Dedifferentiated amniotic fluid mesenchymal stem cell (primary cell): Measurements from ENCODE around the gene HGD.
"Not testable (repeated sequence)": the region's sequence is repeated elsewhere in the genome, so short reads cannot be mapped to it uniquely, and the experiment has no call there.

Experiments
- DNase-seq: peaks from one replicate; pipeline ENCODE4 v3.0.0-alpha.2; 2016; ENCODE audit errors: extremely low spot score

HGD gene

GRCh38 chr3:120682095-120682681 lies at the start of gene HGD:
TSS of gene HGD (minus strand) at chr3:120682239. CDS start at chr3:120682111, 128 bp downstream.
- DNase-seq, result no peak

- no peak for DNase-seq
Observed at GRCh38 chr3:120730576-120731542, 48.8 kb upstream of the HGD start.

GRCh38 chr3:120726791-120727190 lies 44.8 kb upstream of the HGD start:
- DNase-seq, result no peak

GRCh38 chr3:120719167-120719834 lies 37.3 kb upstream of the HGD start:
- not testable (repeated sequence) for DNase-seq

GRCh38 chr3:120713262-120713661 lies 31.2 kb upstream of the HGD start:
- no peak for DNase-seq

- no peak for DNase-seq
Observed at GRCh38 chr3:120710369-120710768, 28.3 kb upstream of the HGD start.

GRCh38 chr3:120708408-120708807 lies 26.4 kb upstream of the HGD start:
- no peak for DNase-seq

GRCh38 chr3:120706950-120707349 lies 24.9 kb upstream of the HGD start:
- no peak for DNase-seq

GRCh38 chr3:120705884-120706582 lies 24.0 kb upstream of the HGD start:
- no peak for DNase-seq

GRCh38 chr3:120699333-120699732 lies 17.3 kb upstream of the HGD start:
- DNase-seq, result no peak

GRCh38 chr3:120693439-120694171 lies 11.6 kb upstream of the HGD start:
- peak; percentile 67 for DNase-seq

GRCh38 chr3:120689395-120689794 lies 7.4 kb upstream of the HGD start:
- DNase-seq, result no peak

- DNase-seq, result peak; percentile 75
Observed at GRCh38 chr3:120688121-120688520, 6.1 kb upstream of the HGD start.

GRCh38 chr3:120685411-120685810 lies 3.4 kb upstream of the HGD start:
- no peak for DNase-seq

- DNase-seq, result no peak
Observed at GRCh38 chr3:120684896-120685295, 2.9 kb upstream of the HGD start.

- DNase-seq, result no peak
Observed at GRCh38 chr3:120683671-120684301, 1.7 kb upstream of the HGD start.

GRCh38 chr3:120683213-120683612 lies 1.2 kb upstream of the HGD start:
- no peak for DNase-seq

- no peak for DNase-seq
Observed at GRCh38 chr3:120681506-120682038, 467 bp downstream of the HGD start.

GRCh38 chr3:120681018-120681417 lies 1.0 kb downstream of the HGD start:
- DNase-seq, result no peak

GRCh38 chr3:120680193-120680894 lies 1.7 kb downstream of the HGD start:
- no peak for DNase-seq
